H9 (cell line): ENCODE data around the gene NUBPL. TPM values are rescaled to one million over a fixed set of nuclear protein-coding genes. Genes with fewer than 3 reads are reported as not detected.

ENCODE experiments used
- DNase-seq: peaks from one replicate; pipeline ENCODE4 v3.0.0-alpha.2; 2017
- H2AFZ ChIP-seq: one replicate; pipeline ENCODE4 v1.6.1; 2013; ENCODE audit warnings: mild to moderate bottlenecking, low read length, control low read depth, moderate library complexity
- H2AK5ac ChIP-seq: 2 replicates; pipeline ENCODE4 v1.6.1; 2013; ENCODE audit warnings: low read length, control low read depth, mixed read lengths; ENCODE audit not compliant: insufficient read length
- H2BK120ac ChIP-seq: one replicate; pipeline ENCODE4 v1.6.1; 2013; ENCODE audit warnings: low read depth, mild to moderate bottlenecking, low read length, control low read depth, inconsistent platforms; ENCODE audit not compliant: poor library complexity, severe bottlenecking
- H2BK12ac ChIP-seq: 2 replicates; pipeline ENCODE4 v1.6.1; 2013; ENCODE audit warnings: low read length, control low read depth, mixed read lengths, low read depth; ENCODE audit not compliant: insufficient read length
- H2BK15ac ChIP-seq: 2 replicates; pipeline ENCODE4 v1.6.1; 2013; ENCODE audit warnings: low read depth, low read length, control low read depth
- H2BK20ac ChIP-seq: one replicate; pipeline ENCODE4 v1.6.1; 2013; ENCODE audit warnings: low read depth, mild to moderate bottlenecking, low read length, control low read depth, inconsistent platforms; ENCODE audit not compliant: poor library complexity, severe bottlenecking
- H2BK5ac ChIP-seq: 2 replicates; pipeline ENCODE4 v1.6.1; 2013; ENCODE audit warnings: low read length, control low read depth, mixed read lengths; ENCODE audit not compliant: insufficient read length
- H3K14ac ChIP-seq: 2 replicates; pipeline ENCODE4 v1.6.1; 2013; ENCODE audit warnings: low read length, control low read depth; ENCODE audit not compliant: insufficient read depth
- H3K18ac ChIP-seq: 2 replicates; pipeline ENCODE4 v1.6.1; 2013; ENCODE audit warnings: low read depth, mild to moderate bottlenecking, mixed read lengths, low read length, control low read depth; ENCODE audit not compliant: insufficient read length
- H3K23ac ChIP-seq: 2 replicates; pipeline ENCODE4 v1.6.1; 2013; ENCODE audit warnings: low read length, control low read depth, mixed read lengths, low read depth; ENCODE audit not compliant: insufficient read length
- H3K23me2 ChIP-seq: 2 replicates; pipeline ENCODE4 v1.6.1; 2013; ENCODE audit warnings: low read depth, mild to moderate bottlenecking, mixed read lengths, low read length, control low read depth; ENCODE audit not compliant: insufficient read length, poor library complexity, severe bottlenecking
- H3K27ac ChIP-seq: 2 replicates; pipeline ENCODE4 v1.5.1; 2013; ENCODE audit warnings: low read length, control low read depth, mixed read lengths, low read depth; ENCODE audit not compliant: insufficient read length
- H3K27me3 ChIP-seq: 2 replicates; pipeline ENCODE4 v1.6.1; 2013; ENCODE audit warnings: low read length, control low read depth, inconsistent platforms; ENCODE audit not compliant: insufficient read depth
- H3K4ac ChIP-seq: 2 replicates; pipeline ENCODE4 v1.6.1; 2013; ENCODE audit warnings: low read depth, mild to moderate bottlenecking, control low read depth, inconsistent platforms, low read length, moderate library complexity
- H3K4me1 ChIP-seq: 2 replicates; pipeline ENCODE4 v1.6.1; 2013; ENCODE audit warnings: low read length, control low read depth, inconsistent platforms; ENCODE audit not compliant: insufficient read depth
- H3K4me2 ChIP-seq: 2 replicates; pipeline ENCODE4 v1.6.1; 2013; ENCODE audit warnings: low read length, control low read depth, mixed read lengths; ENCODE audit not compliant: insufficient read length, insufficient read depth
- H3K56ac ChIP-seq: 2 replicates; pipeline ENCODE4 v1.6.1; 2013; ENCODE audit warnings: low read depth, mild to moderate bottlenecking, mixed read lengths, low read length, control low read depth; ENCODE audit not compliant: insufficient read length
- H3K79me1 ChIP-seq: 2 replicates; pipeline ENCODE4 v1.6.1; 2013; ENCODE audit warnings: low read depth, mild to moderate bottlenecking, moderate library complexity, low read length, control low read depth, inconsistent platforms; ENCODE audit not compliant: insufficient read depth, poor library complexity, severe bottlenecking
- H3K79me2 ChIP-seq: 2 replicates; pipeline ENCODE4 v1.6.1; 2013; ENCODE audit warnings: low read length, control low read depth, inconsistent platforms; ENCODE audit not compliant: insufficient read depth
- H3K9ac ChIP-seq: 2 replicates; pipeline ENCODE4 v1.6.1; 2013; ENCODE audit warnings: low read length, control low read depth, mixed read lengths; ENCODE audit not compliant: insufficient read length; ENCODE audit errors: extremely low read depth
- H3K9me3 ChIP-seq: one replicate; pipeline ENCODE4 v1.6.1; 2013; ENCODE audit warnings: low read depth, low read length, inconsistent platforms; ENCODE audit not compliant: control insufficient read depth
- H3T11ph ChIP-seq: one replicate; pipeline ENCODE4 v1.6.1; 2013; ENCODE audit warnings: mild to moderate bottlenecking, low read length, control low read depth, inconsistent platforms
- H4K20me1 ChIP-seq: one replicate; pipeline ENCODE4 v1.6.1; 2013; ENCODE audit not compliant: control insufficient read depth, insufficient read length, insufficient read depth
- H4K5ac ChIP-seq: 2 replicates; pipeline ENCODE4 v1.6.1; 2013; ENCODE audit warnings: low read depth, mild to moderate bottlenecking, mixed read lengths, low read length, control low read depth; ENCODE audit not compliant: insufficient read length
- H4K8ac ChIP-seq: replicated peaks from 2 replicates; pipeline ENCODE4 v1.6.1; 2013; ENCODE audit warnings: low read length, control low read depth, mixed read lengths, low read depth; ENCODE audit not compliant: insufficient read length
- H4K91ac ChIP-seq: 2 replicates; pipeline ENCODE4 v1.6.1; 2013; ENCODE audit warnings: low read depth, mild to moderate bottlenecking, moderate library complexity, mixed read lengths, low read length, control low read depth; ENCODE audit not compliant: insufficient read length
- H3K27ac Mint-ChIP-seq, 3 experiments: 2 replicates in 2 of 3; 3 replicates in 1 of 3; pipeline ENCODE4 v1.8.0; 2020 to 2021; ENCODE audit warnings: mixed read lengths in 3 of 3, mild to moderate bottlenecking in 1 of 3, moderate library complexity in 1 of 3
- H3K27me3 Mint-ChIP-seq: 2 replicates; pipeline ENCODE4 v1.8.0; 2021; ENCODE audit warnings: low read depth, mild to moderate bottlenecking, moderate library complexity, mixed read lengths
- H3K36me3 Mint-ChIP-seq, 3 experiments: 2 replicates in 2 of 3; 3 replicates in 1 of 3; pipeline ENCODE4 v1.8.0; 2020 to 2021; ENCODE audit warnings: low read depth in 3 of 3, mixed read lengths in 3 of 3; ENCODE audit not compliant: insufficient read depth in 1 of 3
- H3K4me1 Mint-ChIP-seq, 2 experiments: 2 replicates each; pipeline ENCODE4 v1.8.0; 2020; ENCODE audit warnings: mixed read lengths in 2 of 2
- H3K4me3 Mint-ChIP-seq, 2 experiments: 2 replicates in 1 of 2; 3 replicates in 1 of 2; pipeline ENCODE4 v1.8.0; 2020 to 2021; ENCODE audit warnings: mild to moderate bottlenecking in 2 of 2, mixed read lengths in 2 of 2, moderate library complexity in 1 of 2
- H3K9me3 Mint-ChIP-seq, 2 experiments: 2 replicates in 1 of 2; 3 replicates in 1 of 2; pipeline ENCODE4 v1.8.0; 2020; ENCODE audit warnings: mild to moderate bottlenecking in 2 of 2, mixed read lengths in 2 of 2, moderate library complexity in 1 of 2
- CTCF ChIP-seq: fragments of 200-600 bp; sonication (generic); conservative IDR thresholded peaks from 3 replicates; pipeline ENCODE4 v1.8.0; 2021; ENCODE audit warnings: antibody characterized with exemption, mild to moderate bottlenecking
- total RNA-seq: library from RNA; stranded (reverse); gene quantifications from 2 replicates; pipeline ENCODE4 v1.2.1, GENCODE V29; 2021

Gene NUBPL
- total RNA-seq, 1 experiment from 2014 or later = 14.8 TPM

- Histone ChIP-seq H2AK5ac (no peak overlapping the region), H3K27ac (no peak overlapping the region), H3K23me2 (no peaks in the 10 kb centered on the region), H4K8ac (no peak overlapping the region), H2BK20ac (no peak overlapping the region), H3K9ac (no peak overlapping the region), H2BK5ac (no peak overlapping the region), H3K14ac (no peak overlapping the region), H4K20me1 (no peaks in the 10 kb centered on the region), H2BK15ac (no peak overlapping the region), H2AFZ (no peak overlapping the region), H3K79me2 (no peaks in the 10 kb centered on the region), H4K5ac (no peak overlapping the region), H2BK120ac (no peak overlapping the region), H3K4ac (no peak overlapping the region), H3K23ac (no peak overlapping the region), H3K27me3 (no peaks in the 10 kb centered on the region), H3K18ac (no peak overlapping the region), H3T11ph (no peak overlapping the region), H3K79me1 (no peaks in the 10 kb centered on the region), H3K9me3 (no peaks in the 10 kb centered on the region), H3K56ac (no peak overlapping the region), H3K4me1 (no peaks in the 10 kb centered on the region), H4K91ac (no peak overlapping the region), H3K4me2 (no peak overlapping the region), H2BK12ac (no peak overlapping the region)
- no peaks in the 10 kb centered on the region for H3K36me3 Mint-ChIP-seq
- no peak overlapping the region for H3K27ac Mint-ChIP-seq
- no peaks in the 10 kb centered on the region for H3K27me3 Mint-ChIP-seq
- H3K4me1 Mint-ChIP-seq = peaks cover 0 to 5% of the 10 kb centered on the region in 2 experiments; a peak in 1 of 4 replicates
- DNase-seq = no peak
- H3K4me3 Mint-ChIP-seq = no peak overlapping the region
- TF ChIP-seq CTCF = no peak
- no peaks in the 10 kb centered on the region for H3K9me3 Mint-ChIP-seq
Observed at GRCh38 chr14:31827325-31827724, 266.1 kb downstream of the NUBPL start.
